GM18508 (cell line): ENCODE data around the gene LDB1.

Experiments
- ATAC-seq: cut with Tn5 transposase; IDR thresholded peaks from one replicate; pipeline ENCODE4 v1.9.1; 2021; ENCODE audit warnings: moderate number of reproducible peaks; ENCODE audit not compliant: insufficient read depth, unreplicated experiment

Gene LDB1

DNA sequence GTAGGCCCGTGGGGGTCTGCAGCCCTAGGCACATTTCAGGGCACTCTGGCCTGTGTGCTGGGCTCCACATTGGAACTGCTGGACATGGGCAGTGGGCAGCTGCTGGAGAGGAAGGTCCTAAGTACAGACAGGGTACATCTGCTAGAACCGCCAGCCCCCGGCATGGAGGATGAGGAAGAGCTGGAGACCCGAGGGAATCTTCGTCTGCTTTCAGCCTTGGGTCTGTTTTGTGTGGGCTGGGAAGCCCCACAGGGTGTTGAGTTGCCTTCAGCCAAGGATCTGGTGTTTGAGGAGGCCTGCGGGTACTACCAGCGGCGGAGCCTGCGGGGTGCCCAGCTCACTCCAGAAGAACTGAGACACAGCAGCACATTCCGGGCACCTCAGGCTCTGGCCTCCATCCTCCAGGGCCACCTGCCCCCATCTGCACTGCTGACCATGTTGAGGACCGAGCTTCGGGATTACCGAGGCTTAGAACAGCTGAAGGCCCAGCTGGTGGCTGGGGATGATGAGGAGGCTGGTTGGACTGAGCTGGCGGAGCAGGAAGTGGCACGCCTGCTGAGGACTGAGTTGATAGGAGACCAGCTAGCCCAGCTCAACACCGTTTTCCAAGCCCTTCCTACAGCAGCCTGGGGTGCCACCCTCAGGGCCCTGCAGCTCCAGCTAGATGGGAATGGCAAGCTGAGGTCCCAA is 53.6 kb downstream of the LDB1 start:
- no peak for ATAC-seq

DNA sequence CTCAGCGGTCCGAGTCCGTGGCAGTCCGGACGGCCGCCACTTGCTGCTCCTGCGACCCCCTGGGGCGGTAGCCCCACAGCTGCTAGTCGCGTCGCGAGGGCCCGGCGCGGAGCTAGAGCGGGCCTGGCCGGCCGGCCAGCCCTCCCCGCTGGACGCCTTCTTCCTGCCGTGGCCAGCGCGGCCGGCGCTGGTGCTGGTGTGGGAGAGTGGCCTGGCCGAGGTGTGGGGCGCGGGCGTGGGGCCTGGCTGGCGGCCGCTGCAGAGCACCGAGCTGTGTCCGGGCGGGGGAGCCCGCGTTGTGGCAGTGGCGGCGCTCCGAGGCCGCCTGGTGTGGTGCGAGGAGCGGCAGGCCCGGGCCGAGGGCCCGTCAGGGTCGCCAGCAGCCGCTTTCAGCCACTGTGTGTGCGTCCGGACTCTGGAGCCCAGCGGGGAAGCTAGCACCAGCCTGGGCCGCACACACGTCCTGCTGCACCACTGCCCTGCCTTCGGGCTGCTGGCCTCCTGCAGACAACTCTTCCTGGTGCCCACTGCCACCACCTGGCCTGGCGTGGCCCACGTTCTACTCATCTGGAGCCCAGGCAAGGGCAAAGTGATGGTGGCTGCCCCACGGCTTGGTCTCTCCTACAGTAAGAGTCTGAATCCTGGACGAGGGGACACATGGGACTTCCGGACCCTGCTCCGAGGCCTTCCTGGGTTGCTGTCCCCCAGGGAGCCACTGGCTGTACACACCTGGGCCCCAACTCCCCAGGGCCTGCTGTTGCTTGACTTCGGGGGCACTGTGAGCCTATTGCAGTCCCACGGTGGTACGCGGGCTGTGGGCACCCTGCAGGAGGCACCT is 54.4 kb downstream of the LDB1 start:
- ATAC-seq: no peak

DNA sequence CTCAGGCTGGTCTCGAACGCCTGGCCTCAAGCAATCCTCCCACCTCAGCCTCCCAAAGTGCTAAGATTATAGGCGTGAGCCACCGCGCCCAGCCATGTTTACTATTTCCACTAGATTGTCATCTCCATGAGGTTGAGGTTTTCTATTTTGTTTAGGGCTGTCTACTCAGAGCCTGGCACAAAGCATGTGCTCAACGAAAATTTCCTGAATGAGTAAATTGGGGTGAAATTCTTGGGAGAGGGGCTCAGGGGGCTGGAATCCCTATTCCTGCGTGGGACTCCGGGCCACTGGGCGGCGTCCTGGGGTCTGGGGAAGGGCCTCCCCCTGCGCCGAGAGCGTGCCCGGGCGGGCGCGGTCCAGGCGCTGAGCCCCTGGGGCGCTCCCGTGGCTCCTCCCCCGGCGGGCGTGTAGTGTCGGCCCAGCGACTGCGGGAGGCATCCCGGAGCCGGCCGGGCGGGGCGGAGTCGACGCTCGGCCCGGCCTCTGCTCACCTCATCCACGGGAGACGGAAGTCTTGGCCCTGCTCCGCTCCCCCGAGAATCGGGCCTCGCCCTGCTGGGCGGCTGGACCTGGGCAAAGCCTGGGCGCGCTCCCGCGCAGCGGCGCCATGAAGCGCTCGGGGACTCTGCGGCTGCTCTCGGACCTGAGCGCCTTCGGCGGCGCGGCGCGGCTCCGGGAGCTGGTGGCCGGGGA is 55.2 kb downstream of the LDB1 start, which contains the start of gene HPS6:
Gene HPS6 (plus strand): TSS at position 482 of the 693 bp plus-strand sequence. CDS start 126 bp downstream, at position 608.
- no peak for ATAC-seq

DNA sequence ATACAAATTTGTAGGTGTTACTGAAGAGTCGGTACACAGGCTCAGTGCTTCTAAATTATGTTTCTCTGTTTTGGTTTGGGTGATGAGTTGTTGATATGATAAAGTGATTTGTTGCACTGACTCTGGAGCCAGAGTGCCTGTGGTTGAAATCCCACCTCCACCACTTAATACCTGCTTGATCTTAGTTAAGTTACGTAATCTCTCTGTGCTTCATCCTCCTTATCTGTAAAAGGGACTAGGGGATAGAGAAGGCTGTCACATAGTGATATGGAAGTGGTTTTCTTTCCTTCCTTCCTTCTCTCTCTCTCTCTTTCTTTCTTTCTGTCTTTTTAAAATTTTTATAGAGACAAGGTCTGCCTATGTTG is 55.7 kb downstream of the LDB1 start:
- ATAC-seq: no peak

DNA sequence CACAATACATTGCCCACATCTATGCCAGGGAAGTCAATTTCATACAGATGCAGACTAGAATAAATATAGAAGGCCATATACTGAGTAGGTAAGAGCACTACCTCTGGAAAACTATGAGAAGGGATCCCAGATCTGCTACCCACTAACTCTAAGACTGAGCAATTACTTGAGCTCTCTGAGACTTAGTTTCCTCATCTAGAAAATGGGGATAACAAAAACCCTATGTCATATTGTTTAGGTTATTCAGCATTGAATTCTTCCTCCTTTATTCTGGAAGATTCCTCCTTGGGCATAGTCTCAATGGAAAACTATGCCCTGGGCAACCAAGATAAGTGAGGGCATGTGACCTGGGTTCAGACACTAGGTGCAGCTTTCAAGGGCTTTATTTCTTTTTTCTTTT is 60.2 kb downstream of the LDB1 start:
- ATAC-seq: no peak
